Hair follicular keratinocyte (primary cell): ENCODE results near the gene CACNA1E. TPM values are rescaled to one million over a fixed set of nuclear protein-coding genes. Genes with fewer than 3 reads are reported as not detected.

Experiments
- total RNA-seq: library from RNA; depleted of rRNA; stranded (reverse); fragments of >200 nt; gene quantifications from 2 replicates; pipeline ENCODE4 v1.2.3, GENCODE V29; 2015

Gene CACNA1E
- not detected in 2 replicates for total RNA-seq

DNA sequence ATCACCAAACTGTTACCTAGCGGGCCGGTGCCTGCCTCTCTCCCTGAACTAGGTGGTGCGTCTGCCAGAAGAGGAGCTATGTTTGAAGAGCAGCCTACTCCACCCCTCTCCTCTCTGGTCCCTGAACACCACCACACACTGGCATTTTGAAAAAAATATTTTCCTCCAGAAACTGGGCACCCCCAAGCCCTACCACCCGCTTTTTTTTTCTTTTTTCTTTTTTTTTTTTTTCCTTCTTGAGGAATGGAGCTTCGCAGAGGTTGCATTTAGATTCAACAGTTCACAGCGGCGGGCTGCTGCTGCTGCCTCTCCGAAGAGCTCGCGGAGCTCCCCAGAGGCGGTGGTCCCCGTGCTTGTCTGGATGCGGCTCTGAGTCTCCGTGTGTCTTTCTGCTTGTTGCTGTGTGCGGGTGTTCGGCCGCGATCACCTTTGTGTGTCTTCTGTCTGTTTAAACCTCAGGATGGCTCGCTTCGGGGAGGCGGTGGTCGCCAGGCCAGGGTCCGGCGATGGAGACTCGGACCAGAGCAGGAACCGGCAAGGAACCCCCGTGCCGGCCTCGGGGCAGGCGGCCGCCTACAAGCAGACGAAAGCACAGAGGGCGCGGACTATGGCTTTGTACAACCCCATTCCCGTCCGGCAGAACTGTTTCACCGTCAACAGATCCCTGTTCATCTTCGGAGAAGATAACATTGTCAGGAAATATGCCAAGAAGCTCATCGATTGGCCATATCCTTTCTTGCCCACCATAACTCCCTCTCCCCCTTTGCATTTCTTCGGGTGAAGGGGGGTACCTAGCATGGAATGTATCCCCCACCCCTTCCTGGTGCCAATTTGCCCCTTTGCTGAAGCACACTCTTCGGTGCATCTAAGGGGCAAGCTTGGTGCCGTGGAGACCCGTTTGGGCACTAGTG is at the start of gene CACNA1E:
Gene CACNA1E, plus strand, starts transcription at position 233 of the 911 bp plus-strand sequence. Its CDS starts 228 bp downstream, at position 461.

